A673 (cell line): Measurements from ENCODE around the gene ICAM4. TPM values are rescaled to one million over a fixed set of nuclear protein-coding genes. Genes with fewer than 3 reads are reported as not detected.

Experiments used
- BruUV-seq: library from RNA; stranded (reverse); fragments of 400-500 nt; replicated peaks from 2 replicates; lab custom pipeline; 2021; lab: Mats Ljungman, UMichigan
- CTCF ChIA-PET: fragments of 300-600 bp; sonication (Branson Sonifier 250); formaldehyde crosslinking; loops from one replicate; lab custom pipeline; 2022; ENCODE audit warnings: antibody characterized with exemption; lab: Charles Lee
- POLR2A ChIA-PET: fragments of 300-600 bp; sonication (Branson Sonifier 250); formaldehyde crosslinking; loops from one replicate; lab custom pipeline; 2022; ENCODE audit warnings: antibody characterized with exemption; ENCODE audit not compliant: low non-redundant PET; lab: Charles Lee
- DNase-seq: peaks from one replicate; pipeline ENCODE4 v3.0.0-alpha.2; 2015; ENCODE audit warnings: low spot score
- H3K27ac ChIP-seq: fragments of 200-600 bp; sonication (generic); 2 replicates; pipeline ENCODE4 v1.5.1; 2016; ENCODE audit warnings: mixed run types, low read depth, mild to moderate bottlenecking, mixed read lengths, antibody characterized with exemption, low read length; ENCODE audit not compliant: poor library complexity, severe bottlenecking
- H3K27me3 ChIP-seq: fragments of 200-600 bp; sonication (generic); replicated peaks from 2 replicates; pipeline ENCODE4 v1.6.1; 2017; ENCODE audit warnings: mixed run types, low read depth, mild to moderate bottlenecking, mixed read lengths, antibody characterized with exemption, low read length; ENCODE audit not compliant: insufficient read depth, poor library complexity
- H3K36me3 ChIP-seq: fragments of 200-600 bp; sonication (generic); 2 replicates; pipeline ENCODE4 v1.6.1; 2016; ENCODE audit warnings: mixed run types, mild to moderate bottlenecking, mixed read lengths, antibody characterized with exemption, low read length; ENCODE audit not compliant: insufficient read depth, poor library complexity, severe bottlenecking
- H3K4me1 ChIP-seq: fragments of 200-600 bp; sonication (generic); 2 replicates; pipeline ENCODE4 v1.6.1; 2017; ENCODE audit warnings: mixed run types, mild to moderate bottlenecking, mixed read lengths, antibody characterized with exemption, low read length; ENCODE audit not compliant: insufficient read depth, poor library complexity, severe bottlenecking
- H3K4me3 ChIP-seq: fragments of 200-600 bp; sonication (generic); 2 replicates; pipeline ENCODE4 v1.5.1; 2016; ENCODE audit warnings: low read depth, mixed run types, mild to moderate bottlenecking, mixed read lengths, low read length; ENCODE audit not compliant: poor library complexity, severe bottlenecking
- H3K9me3 ChIP-seq: fragments of 200-600 bp; sonication (generic); 2 replicates; pipeline ENCODE4 v1.6.1; 2016; ENCODE audit warnings: mixed run types, low read depth, mild to moderate bottlenecking, mixed read lengths, antibody characterized with exemption, low read length; ENCODE audit not compliant: poor library complexity, severe bottlenecking
- CTCF ChIP-seq: fragments of 300-800, 200-600 bp; sonication (generic); conservative IDR thresholded peaks from 2 replicates; pipeline ENCODE4 v1.5.1; 2017; ENCODE audit warnings: low read depth, mild to moderate bottlenecking, antibody characterized with exemption, low read length, moderate library complexity, mixed read lengths
- EZH2 ChIP-seq: fragments of 200-600 bp; sonication (generic); IDR thresholded peaks from 2 replicates; pipeline ENCODE4 v1.6.1; 2017; ENCODE audit warnings: borderline replicate concordance, low read depth, mild to moderate bottlenecking, mixed read lengths, antibody characterized with exemption, low read length; ENCODE audit not compliant: poor library complexity, severe bottlenecking
- intact Hi-C: fragments of 100-400 bp; cut with micrococcal nuclease; formaldehyde crosslinking; loops from one replicate; pipeline ENCODE4 v1.10.0; 2022; ENCODE audit not compliant: unreplicated experiment
- total RNA-seq: library from RNA; stranded (reverse); gene quantifications from 2 replicates; pipeline ENCODE4 v1.2.3, GENCODE V29; 2021

The ICAM4 gene
- total RNA-seq, 1 experiment from 2014 or later = 0.58 TPM

DNA sequence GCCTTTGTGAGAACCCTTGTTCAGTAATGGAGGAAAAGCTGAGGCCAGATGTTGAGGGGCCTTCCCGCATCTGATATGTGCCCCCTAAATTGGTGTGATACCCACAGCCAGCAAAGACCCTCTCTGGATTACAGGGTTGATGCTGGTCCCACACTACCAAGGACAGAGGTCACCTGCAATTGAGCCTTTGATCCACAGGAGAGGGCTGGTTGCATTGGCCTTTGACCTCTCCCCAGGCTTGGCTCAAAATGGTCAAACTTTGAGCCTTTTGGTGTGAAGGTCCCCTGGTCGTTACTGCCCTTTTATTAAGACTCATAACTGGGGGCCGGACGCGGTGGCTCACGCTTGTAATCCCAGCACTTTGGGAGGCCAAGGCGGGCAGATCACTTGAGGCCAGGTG, 43.1 kb upstream of the ICAM4 start:
- Histone ChIP-seq H3K9me3 (no peaks in the 10 kb centered on the region), H3K27ac (no peak overlapping the region), H3K27me3 (no peaks in the 10 kb centered on the region), H3K4me1 (no peaks in the 10 kb centered on the region), H3K36me3 (no peaks in the 10 kb centered on the region), H3K4me3 (no peak overlapping the region)
- no peak for DNase-seq
- POLR2A ChIA-PET = no interaction called here
- BruUV-seq = no TSS peak
- intact Hi-C loops = no loop called here
- CTCF ChIA-PET = no interaction called here
- TF ChIP-seq EZH2 (no peak), CTCF (no peak)

- POLR2A ChIA-PET = interaction anchor here (0.6 kb wide), 1 partner anchor 404 kb away, joined by 7 read pairs; no protein-coding TSS in a partner anchor
- CTCF ChIA-PET = no interaction called here
- intact Hi-C loops = no loop called here
These were observed 41.4 kb upstream of the ICAM4 start for GRCh38 chr19:10245189-10245939.

GRCh38 chr19:10246511-10246910, 40.2 kb upstream of the ICAM4 start:
- Histone ChIP-seq H3K4me1 (no peaks in the 10 kb centered on the region), H3K36me3 (no peaks in the 10 kb centered on the region), H3K9me3 (no peaks in the 10 kb centered on the region), H3K27ac (no peak overlapping the region), H3K4me3 (no peak overlapping the region), H3K27me3 (no peaks in the 10 kb centered on the region)
- BruUV-seq = no TSS peak
- POLR2A ChIA-PET = no interaction called here
- intact Hi-C loops = no loop called here
- CTCF ChIA-PET = no interaction called here
- TF ChIP-seq CTCF = no peak
- TF ChIP-seq EZH2 = no peak
- no peak for DNase-seq

More at GRCh38 chr19:10245189-10245939, 41.4 kb upstream of the ICAM4 start:
- Histone ChIP-seq H3K36me3 (no peaks in the 10 kb centered on the region), H3K27me3 (no peaks in the 10 kb centered on the region), H3K4me1 (no peaks in the 10 kb centered on the region), H3K9me3 (no peaks in the 10 kb centered on the region), H3K27ac (no peak overlapping the region), H3K4me3 (no peak overlapping the region)
- no peak for DNase-seq
- no peak for TF ChIP-seq EZH2
- no TSS peak for BruUV-seq
